Cardiac septum (tissue), 1 donor: ENCODE measurements around the gene GPR132. TPM values are rescaled to one million over a fixed set of nuclear protein-coding genes. Genes with fewer than 3 reads are reported as not detected.
A peak's percentile ranks its signal among the peaks of the same experiment; 100 is the strongest.
"Not testable (repeated sequence)": the region's sequence is repeated elsewhere in the genome, so short reads cannot be mapped to it uniquely, and the experiment has no call there.

Experiments used
- DNase-seq: peaks from one replicate; pipeline ENCODE4 v3.0.0-alpha.2; 2020; ENCODE audit warnings: low spot score
- intact Hi-C: fragments of 100-400 bp; cut with DNase I; formaldehyde crosslinking; loops from one replicate; pipeline ENCODE4 v1.14.0; 2022
- total RNA-seq: library from RNA; stranded (reverse); fragmentation: NEBNext Ultra II Directional; extraction: Animal tissue kit (Norgen Biotek cat#: 25700); gene quantifications from one replicate; pipeline ENCODE4 v1.2.1, GENCODE V29; 2021
- donor health status: DM: no; HTN: no; CAD: no.

The GPR132 gene
- total RNA-seq, 1 donor from 2014 or later = 0.73 TPM

- DNase-seq = no peak
- intact Hi-C loops = no loop called here
Observed at GRCh38 chr14:105051182-105052109, 13.8 kb downstream of the GPR132 start.

DNA sequence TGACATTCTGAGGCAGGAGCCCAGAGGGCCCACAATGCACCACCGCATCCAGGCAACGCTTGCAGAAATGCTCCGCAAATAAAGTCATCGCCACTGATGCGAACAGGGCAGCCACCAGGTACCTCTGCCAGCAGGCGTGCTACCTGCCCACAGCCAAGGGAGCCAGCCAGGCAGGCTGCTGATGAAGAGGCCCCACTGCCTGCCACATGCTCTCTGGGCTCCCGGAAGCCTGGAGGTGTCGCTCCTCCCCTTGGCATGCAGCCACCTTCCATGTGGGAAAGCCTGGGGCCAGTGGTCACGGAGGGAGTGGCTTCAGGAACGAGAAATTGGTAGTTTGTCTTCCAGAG, 14.7 kb downstream of the GPR132 start:
- DNase-seq = no peak
- intact Hi-C loops = no loop called here

DNA sequence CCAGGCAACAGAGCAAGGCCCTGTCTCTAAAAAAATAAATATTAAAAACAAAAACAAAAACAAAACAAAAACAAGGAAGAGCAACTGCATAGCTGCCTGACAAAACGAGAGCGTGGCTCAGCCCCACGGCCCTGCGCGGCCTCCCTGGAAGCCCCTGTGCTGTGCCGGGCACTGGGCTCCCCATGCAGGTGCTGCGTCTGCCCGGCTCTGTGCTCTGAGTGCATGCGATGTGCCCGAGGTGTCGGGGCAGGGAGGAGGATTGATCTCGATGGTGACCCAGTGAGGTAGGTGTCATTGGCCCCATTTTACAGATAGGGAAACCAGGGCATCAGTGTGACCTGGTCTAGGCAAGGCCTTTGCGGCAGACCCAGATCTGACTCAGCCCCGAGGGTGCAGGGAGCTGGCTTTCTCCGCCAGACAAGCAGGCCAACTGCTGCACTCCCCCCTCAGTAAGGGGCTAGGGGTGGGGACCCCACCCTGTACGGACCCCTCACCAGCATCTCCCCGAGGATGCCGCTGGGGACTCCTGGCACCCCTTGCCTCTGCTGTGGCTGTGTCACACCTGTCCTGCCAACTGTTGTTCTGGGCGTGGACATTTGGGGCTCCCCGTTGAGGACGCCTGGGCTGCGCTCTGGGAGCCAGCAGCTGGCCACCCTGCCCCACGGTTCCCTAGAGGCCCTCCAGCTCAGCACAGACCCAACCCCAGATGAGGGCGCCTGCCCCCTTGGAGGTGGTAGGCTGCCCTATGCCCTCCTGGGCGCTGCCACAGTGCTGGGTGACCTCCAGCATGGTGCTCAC, 15.3 kb downstream of the GPR132 start:
- intact Hi-C loops = loop anchor here (10.0 kb wide), 1 partner anchor 285 kb away; no protein-coding TSS in a partner anchor

DNA sequence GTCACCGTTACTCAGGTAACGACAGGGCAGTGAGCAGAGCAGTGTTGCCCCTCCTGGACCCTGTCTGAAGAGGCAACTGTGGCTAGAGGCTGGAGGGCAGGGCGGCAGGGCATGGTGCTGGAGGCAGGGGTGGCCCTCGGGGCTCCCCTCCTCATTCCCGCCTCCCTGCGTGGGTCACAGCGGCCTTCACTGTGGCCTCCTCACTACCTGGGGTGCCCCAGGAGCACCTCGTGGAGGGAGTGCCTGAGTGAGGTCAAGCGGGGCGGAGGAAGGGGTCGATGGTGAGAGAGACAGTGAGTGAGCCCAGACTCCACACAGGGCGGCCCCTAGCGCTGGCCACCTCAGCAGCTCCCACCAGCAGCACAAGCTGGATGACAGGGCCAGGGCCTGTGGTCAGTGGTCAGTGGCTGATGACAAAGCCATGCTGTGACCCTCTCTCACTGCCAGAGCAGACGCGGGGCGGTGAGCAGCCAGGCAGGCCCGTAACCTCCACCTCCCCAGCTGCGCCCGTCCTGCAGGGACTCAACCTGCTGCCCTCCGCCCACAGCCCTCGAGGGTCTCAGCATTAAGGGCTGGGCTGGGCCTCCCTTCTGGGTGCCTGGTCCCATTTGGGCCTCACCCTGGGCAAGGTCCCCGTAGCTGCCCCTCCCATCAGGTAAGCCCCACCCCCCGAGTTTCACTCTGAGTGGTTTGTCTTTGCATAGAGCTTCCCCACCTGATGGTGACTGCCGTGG, 17.8 kb downstream of the GPR132 start:
- no peak for DNase-seq
- intact Hi-C loops = loop anchor here (2.0 to 10.0 kb wide), 2 partner anchors 153 to 283 kb away; no protein-coding TSS in a partner anchor

More for the DNA sequence above, 15.3 kb downstream of the GPR132 start:
- DNase-seq = no peak

DNA sequence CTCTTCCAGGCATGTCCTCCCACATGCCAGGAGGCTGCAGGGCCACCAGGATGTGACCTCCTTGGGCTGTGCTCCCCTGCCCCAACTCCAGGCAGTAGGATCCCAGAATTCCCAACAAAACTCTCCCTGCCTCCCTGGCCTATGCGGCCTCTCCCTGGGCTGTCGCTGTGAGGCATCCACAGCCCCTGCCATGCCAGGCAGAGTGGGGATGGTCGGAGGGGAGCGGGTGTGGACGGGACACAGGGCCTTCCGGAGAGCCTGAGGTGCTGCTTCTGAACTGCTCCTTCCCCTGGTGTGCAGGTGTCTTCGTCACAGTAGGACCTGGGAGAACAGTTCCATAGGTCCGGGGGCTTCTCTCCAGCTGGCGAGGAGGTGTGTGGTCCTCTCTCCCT, 18.3 kb downstream of the GPR132 start:
- intact Hi-C loops = loop anchor here (2.0 to 10.0 kb wide), 2 partner anchors 152 to 282 kb away; no protein-coding TSS in a partner anchor
- no peak for DNase-seq

DNA sequence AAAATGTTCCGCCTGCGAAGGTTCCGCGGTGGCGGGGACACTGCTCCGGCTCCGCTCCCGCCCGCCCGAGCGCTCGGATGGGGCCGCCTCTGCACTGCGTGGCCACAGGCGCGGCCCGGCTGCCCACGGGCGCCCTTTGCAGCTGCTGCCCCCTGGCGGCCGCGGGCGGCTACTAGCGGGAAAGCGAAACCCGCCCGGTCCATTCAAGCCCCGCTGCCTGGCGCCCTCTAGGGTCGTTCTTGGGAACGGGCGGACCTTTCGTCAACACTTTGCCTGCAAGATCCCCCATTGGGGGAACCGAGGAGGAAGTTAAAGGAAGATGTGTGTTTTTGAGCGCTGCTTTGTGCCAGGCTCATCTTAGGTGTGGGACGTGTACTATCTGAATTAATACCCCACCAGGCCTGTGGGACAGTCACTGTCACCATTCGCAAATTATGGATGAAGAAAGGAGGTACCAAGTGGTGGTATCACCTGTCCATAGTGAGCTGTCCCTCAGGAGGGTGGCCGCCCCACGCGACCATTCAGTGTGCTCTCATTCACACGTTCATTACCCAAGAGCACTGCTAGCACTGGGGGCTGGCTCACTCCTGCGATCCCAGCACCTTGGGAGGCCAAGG, 19.4 kb downstream of the GPR132 start:
- intact Hi-C loops = loop anchor here (2.0 to 10.0 kb wide), 3 partner anchors 69 to 281 kb away; no protein-coding TSS in a partner anchor
- DNase-seq = peak; percentile 96

- DNase-seq = no peak
- intact Hi-C loops = loop anchor here (2.0 to 10.0 kb wide), 2 partner anchors 67 to 279 kb away; no protein-coding TSS in a partner anchor
Observed at GRCh38 chr14:105043641-105044040, 21.6 kb downstream of the GPR132 start.

DNA sequence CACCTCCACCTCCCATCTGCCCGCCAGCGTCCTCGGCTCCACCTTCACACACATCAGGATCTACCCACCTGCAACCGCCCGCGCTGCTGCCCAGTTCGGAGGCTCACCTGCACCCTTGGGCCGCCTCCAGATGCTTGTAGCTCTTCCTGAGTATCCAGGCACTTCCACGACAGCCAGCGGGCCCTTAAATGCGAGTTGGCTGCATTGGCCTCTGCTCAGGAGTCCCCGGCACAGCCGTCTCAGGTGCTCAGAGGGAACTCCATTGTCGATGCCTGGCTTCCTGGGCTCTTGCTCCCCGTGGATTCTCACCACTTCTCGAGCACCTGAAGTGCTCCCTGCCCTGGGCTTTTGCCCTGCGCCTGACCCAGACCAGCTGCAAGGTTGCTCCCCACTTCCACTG, 22.4 kb downstream of the GPR132 start:
- no peak for DNase-seq
- intact Hi-C loops = loop anchor here (10.0 kb wide), 1 partner anchor 278 kb away; no protein-coding TSS in a partner anchor

DNA sequence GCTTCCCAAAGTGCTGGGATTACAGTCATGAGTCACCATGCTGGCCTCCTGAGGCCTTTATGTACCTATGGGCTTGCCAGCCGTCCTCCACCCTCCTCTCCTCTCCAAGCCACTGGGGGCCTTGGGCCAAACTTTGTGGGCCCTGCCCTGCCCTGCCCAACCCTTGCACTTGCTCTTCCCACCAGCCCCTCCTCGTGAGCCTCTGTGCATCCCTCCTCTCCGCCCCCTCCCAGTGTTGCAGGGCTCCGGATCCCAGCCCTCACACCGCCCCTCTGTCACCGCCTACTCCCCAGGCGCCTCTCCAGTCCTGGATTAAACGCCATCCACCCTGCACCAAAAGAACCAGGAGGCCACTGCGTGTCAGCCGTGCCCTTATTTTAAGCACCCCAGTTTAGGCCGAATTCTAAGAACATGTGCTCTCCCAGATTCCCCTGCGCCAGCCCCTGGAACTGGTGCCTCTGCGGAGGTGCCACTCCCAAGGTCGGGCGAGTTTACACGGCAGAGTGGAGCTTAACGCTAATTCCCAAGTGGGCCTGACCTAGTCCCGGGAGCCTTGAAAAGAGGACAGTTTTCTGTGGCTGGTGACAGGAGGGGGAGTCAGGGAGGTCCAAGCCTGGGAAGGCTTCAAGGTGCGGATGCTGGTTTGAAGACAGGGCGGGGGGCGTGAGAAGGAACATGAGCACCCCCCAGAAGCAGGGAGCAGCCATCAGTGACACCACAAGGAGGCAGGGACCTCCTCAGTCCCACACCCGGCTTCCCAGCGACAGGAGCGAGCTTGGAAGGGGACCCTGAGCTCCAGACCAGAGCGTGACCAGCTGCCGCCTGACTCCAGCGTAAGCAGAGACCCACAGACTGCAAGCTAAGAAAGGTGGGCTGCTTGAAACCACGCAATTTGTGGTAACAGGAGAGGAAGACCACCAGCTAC, 23.1 kb downstream of the GPR132 start:
- DNase-seq = no peak
- intact Hi-C loops = loop anchor here (10.0 kb wide), 1 partner anchor 277 kb away; no protein-coding TSS in a partner anchor

GRCh38 chr14:105039458-105040205, 25.6 kb downstream of the GPR132 start:
- DNase-seq = no peak
- intact Hi-C loops = loop anchor here (10.0 kb wide), 1 partner anchor 275 kb away; no protein-coding TSS in a partner anchor

DNA sequence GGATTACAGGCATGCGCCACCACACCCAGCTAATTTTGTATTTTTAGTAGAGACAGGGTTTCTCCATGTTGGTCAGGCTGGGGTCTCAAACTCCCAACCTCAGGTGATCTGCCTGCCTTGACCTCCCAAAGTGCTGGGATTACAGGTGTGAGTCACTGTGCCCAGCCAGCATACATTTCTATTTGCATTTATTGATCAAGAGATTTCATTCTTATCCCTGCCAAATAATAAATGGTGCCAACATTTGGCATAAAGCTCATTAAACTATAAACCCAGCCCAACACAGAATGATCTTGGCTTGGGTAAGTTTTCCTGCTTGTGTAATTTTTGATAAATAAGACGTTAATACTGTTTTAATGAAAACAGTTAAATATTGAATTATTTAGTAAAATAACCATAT, 29.6 kb downstream of the GPR132 start:
- DNase-seq, intact Hi-C loops: not testable (repeated sequence)

DNA sequence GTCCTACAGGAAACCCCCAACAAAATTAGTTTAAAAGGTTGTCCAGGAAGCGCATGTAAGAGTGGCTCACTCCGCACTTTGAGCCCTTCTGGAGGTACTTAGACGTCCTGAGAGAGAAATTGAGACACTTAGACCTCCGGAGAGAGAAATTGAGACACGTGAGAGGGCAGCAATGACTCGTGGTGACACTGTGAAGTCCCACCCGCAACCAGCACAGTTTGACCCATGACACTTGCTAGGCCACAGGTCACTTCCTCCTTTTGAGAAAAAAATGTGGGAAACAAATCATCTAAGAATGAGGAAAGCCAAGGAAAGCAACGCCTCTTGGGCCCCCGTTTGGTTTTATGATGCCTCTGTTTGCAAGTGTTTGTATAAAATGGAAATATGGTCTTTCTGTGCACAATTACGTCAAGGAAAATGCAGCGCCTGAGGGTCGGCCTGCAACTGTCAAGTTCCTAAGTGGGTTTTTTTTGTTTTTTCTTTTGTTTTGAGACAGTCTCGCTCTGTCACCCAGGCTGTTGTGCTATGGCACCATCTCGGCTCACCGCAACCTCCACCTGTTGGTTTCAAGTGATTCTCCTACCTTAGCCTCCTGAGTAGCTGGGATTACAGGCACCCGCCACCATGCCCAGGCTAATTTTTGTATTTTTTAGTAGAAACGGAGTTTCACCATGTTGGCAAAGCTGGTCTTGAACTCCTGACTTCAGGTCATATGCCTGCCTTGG, 30.8 kb downstream of the GPR132 start:
- no peak for DNase-seq
- intact Hi-C loops = no loop called here

DNA sequence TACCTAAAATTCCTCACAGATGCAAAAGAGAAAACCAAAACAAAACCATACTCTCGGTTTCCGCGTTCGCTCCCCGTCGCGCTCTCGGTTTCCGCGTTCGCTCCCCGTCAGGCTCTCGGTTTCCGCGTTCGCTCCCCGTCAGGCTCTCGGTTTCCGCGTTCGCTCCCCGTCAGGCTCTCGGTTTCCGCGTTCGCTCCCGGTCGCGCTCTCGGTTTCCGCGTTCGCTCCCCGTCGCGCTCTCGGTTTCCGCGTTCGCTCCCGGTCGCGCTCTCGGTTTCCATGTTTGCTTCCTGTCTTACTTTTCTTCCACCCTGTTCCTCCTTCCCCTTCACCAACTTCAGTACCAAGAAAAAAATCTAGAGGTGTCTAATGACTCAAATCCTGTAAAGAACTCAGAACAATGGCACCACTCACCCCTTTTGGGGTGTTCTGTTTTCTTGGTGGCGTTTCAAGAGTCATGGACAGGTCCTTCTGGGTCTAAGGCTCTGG, 31.8 kb downstream of the GPR132 start:
- DNase-seq, intact Hi-C loops: not testable (repeated sequence)

DNA sequence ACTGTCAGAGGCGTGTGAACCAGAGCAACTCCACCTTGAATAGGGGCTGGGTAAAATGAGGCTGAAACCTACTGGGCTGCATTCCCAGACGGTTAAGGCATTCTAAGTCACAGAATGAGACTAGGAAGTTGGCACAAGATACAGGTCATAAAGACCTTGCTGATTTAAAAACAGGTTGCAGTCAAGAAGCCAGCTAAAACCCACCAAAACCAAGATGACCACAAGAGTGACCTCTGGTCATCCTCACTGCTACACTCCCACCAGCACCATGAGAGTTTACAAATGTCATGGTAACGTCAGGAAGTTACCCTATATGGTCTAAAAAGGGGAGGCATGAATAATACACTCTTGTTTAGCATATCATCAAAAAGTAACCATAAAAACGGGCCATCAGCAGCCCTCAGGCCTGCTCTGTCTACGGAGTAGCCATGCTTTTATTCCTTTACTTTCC, 32.8 kb downstream of the GPR132 start:
- intact Hi-C loops, DNase-seq: not testable (repeated sequence)

GRCh38 chr14:105030836-105031396, 34.3 kb downstream of the GPR132 start:
- DNase-seq = no peak
- intact Hi-C loops = no loop called here

DNA sequence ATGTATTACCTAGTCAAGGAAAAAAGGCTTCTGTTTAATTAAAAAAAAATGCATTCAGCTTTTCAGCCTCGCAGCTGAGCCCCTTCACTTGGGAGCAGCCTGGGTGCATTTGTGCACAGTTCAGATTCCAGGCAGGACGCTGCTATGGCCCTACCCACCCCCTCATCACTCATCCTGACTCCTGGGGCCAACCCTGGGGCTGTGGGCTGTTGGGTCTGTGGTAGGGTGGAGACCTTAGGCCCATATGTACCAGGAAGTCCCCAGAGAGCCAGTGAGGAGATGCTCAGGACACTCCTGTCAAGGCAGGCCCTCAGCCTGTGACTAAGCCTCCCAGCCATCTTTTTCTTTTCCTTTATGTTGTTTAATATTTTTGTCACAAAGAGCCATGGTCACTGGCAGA, 35.0 kb downstream of the GPR132 start:
- intact Hi-C loops = no loop called here
- DNase-seq = no peak
